HepG2 (cell line): ENCODE measurements around the gene MLH1. TPM values are rescaled to one million over a fixed set of nuclear protein-coding genes. Genes with fewer than 3 reads are reported as not detected.

ENCODE experiments used
- ELF4 ChIP-seq: sonication (generic); formaldehyde crosslinking; IDR thresholded peaks from 2 replicates; pipeline ENCODE4 v1.5.0; 2020; ENCODE audit warnings: missing genetic modification reagents, mild to moderate bottlenecking, moderate library complexity, borderline replicate concordance
- HOXA3 ChIP-seq: sonication (generic); formaldehyde crosslinking; IDR thresholded peaks from 2 replicates; pipeline ENCODE4 v1.5.0; 2020; ENCODE audit warnings: missing genetic modification reagents
- HOXA7 ChIP-seq: sonication (generic); formaldehyde crosslinking; IDR thresholded peaks from 2 replicates; pipeline ENCODE4 v1.8.1; 2022; ENCODE audit warnings: mild to moderate bottlenecking, missing genetic modification reagents, moderate library complexity
- IRF2 ChIP-seq: IDR thresholded peaks from 2 replicates; pipeline ENCODE4 v1.6.1; 2018; ENCODE audit warnings: missing genetic modification reagents, missing compliant biosample characterization
- KMT2B ChIP-seq: IDR thresholded peaks from 2 replicates; pipeline ENCODE4 v1.6.1; 2016; ENCODE audit warnings: missing genetic modification reagents, missing compliant biosample characterization
- RFXAP ChIP-seq: sonication (generic); formaldehyde crosslinking; IDR thresholded peaks from 2 replicates; pipeline ENCODE4 v1.4.0; 2020; ENCODE audit warnings: missing genetic modification reagents, borderline replicate concordance
- TBX2 ChIP-seq: sonication (generic); formaldehyde crosslinking; IDR thresholded peaks from 2 replicates; pipeline ENCODE4 v1.5.0; 2020; ENCODE audit warnings: missing genetic modification reagents, mild to moderate bottlenecking, borderline replicate concordance
- ZFP36L1 ChIP-seq: sonication (generic); formaldehyde crosslinking; IDR thresholded peaks from 2 replicates; pipeline ENCODE4 v1.8.0; 2022; ENCODE audit warnings: mild to moderate bottlenecking, missing genetic modification reagents, moderate library complexity
- ZNF430 ChIP-seq: sonication (generic); formaldehyde crosslinking; IDR thresholded peaks from 2 replicates; pipeline ENCODE4 v1.9.0; 2021; ENCODE audit warnings: mild to moderate bottlenecking, missing genetic modification reagents
- ZNF564 ChIP-seq: sonication (generic); formaldehyde crosslinking; IDR thresholded peaks from 2 replicates; pipeline ENCODE4 v1.8.1; 2023; ENCODE audit warnings: mild to moderate bottlenecking, missing genetic modification reagents
- ZNF720 ChIP-seq: sonication (generic); formaldehyde crosslinking; IDR thresholded peaks from 2 replicates; pipeline ENCODE4 v1.4.0; 2020; ENCODE audit warnings: missing genetic modification reagents
- ZNF850 ChIP-seq: sonication (generic); formaldehyde crosslinking; conservative IDR thresholded peaks from 2 replicates; pipeline ENCODE4 v1.9.0; 2021; ENCODE audit warnings: mild to moderate bottlenecking, missing genetic modification reagents
- ZSCAN22 ChIP-seq: sonication (generic); formaldehyde crosslinking; IDR thresholded peaks from 2 replicates; pipeline ENCODE4 v1.4.0; 2020; ENCODE audit warnings: mild to moderate bottlenecking, missing genetic modification reagents
- polyA plus RNA-seq, 8 experiments: library from polyadenylated mRNA; depleted of rRNA in 3 of 8; stranded (reverse) in 7 of 8; unstranded in 1 of 8; fragments of >200 nt; fragmentation: Illumina TruSeq in 4 of 8; extraction: Trizol in 4 of 8; gene quantifications; 2 replicates each; pipeline versions ENCODE4 v1.2.1 to v1.2.3, GENCODE V29; 2011 to 2016; ENCODE audit warnings: low read depth in 4 of 8, missing spikeins in 1 of 8, mixed read lengths in 1 of 8; ENCODE audit not compliant: insufficient read depth in 1 of 8
- total RNA-seq, 5 experiments: library from RNA; depleted of rRNA; stranded (reverse); fragments of >200 nt; fragmentation: Illumina TruSeq; extraction: Trizol; gene quantifications; 2 replicates each; pipeline ENCODE4 v1.2.3, GENCODE V29; 2016; ENCODE audit warnings: low read depth in 1 of 5
- TF ChIP-seq, protein P1 (sequence below): IDR thresholded peaks from 2 replicates; pipeline ENCODE4 v1.6.1; 2012; ENCODE audit warnings: low read length, improper control_type of control experiment
- TF ChIP-seq, protein P2 (sequence below): sonication (generic); formaldehyde crosslinking; conservative IDR thresholded peaks from 2 replicates; pipeline ENCODE4 v1.4.0; 2020; ENCODE audit warnings: mild to moderate bottlenecking, missing genetic modification reagents, moderate library complexity
- TF ChIP-seq, protein P3 (sequence below): sonication (generic); formaldehyde crosslinking; IDR thresholded peaks from 2 replicates; pipeline ENCODE4 v1.5.0; 2020; ENCODE audit warnings: mild to moderate bottlenecking, missing genetic modification reagents
- TF ChIP-seq, protein P4 (sequence below): sonication (generic); formaldehyde crosslinking; IDR thresholded peaks from 2 replicates; pipeline ENCODE4 v1.8.0; 2022; ENCODE audit warnings: missing genetic modification reagents, low read depth, mild to moderate bottlenecking, borderline replicate concordance

MLH1 gene
- total and polyA plus RNA-seq, 2 of the 13 experiments (the other 11 are each of a cell fraction or from before 2014, with no cell fraction given): 29.5 to 70.8 TPM

DNA sequence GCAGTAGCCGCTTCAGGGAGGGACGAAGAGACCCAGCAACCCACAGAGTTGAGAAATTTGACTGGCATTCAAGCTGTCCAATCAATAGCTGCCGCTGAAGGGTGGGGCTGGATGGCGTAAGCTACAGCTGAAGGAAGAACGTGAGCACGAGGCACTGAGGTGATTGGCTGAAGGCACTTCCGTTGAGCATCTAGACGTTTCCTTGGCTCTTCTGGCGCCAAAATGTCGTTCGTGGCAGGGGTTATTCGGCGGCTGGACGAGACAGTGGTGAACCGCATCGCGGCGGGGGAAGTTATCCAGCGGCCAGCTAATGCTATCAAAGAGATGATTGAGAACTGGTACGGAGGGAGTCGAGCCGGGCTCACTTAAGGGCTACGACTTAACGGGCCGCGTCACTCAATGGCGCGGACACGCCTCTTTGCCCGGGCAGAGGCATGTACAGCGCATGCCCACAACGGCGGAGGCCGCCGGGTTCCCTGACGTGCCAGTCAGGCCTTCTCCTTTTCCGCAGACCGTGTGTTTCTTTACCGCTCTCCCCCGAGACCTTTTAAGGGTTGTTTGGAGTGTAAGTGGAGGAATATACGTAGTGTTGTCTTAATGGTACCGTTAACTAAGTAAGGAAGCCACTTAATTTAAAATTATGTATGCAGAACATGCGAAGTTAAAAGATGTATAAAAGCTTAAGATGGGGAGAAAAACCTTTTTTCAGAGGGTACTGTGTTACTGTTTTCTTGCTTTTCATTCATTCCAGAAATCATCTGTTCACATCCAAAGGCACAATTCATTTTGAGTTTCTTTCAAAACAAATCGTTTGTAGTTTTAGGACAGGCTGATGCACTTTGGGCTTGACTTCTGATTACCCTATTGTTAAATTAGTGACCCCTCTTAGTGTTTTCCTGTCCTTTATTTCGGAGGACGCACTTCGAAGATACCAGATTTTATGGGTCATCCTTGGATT is at the start of gene MLH1 (continued):
- TF ChIP-seq, protein P1, sequence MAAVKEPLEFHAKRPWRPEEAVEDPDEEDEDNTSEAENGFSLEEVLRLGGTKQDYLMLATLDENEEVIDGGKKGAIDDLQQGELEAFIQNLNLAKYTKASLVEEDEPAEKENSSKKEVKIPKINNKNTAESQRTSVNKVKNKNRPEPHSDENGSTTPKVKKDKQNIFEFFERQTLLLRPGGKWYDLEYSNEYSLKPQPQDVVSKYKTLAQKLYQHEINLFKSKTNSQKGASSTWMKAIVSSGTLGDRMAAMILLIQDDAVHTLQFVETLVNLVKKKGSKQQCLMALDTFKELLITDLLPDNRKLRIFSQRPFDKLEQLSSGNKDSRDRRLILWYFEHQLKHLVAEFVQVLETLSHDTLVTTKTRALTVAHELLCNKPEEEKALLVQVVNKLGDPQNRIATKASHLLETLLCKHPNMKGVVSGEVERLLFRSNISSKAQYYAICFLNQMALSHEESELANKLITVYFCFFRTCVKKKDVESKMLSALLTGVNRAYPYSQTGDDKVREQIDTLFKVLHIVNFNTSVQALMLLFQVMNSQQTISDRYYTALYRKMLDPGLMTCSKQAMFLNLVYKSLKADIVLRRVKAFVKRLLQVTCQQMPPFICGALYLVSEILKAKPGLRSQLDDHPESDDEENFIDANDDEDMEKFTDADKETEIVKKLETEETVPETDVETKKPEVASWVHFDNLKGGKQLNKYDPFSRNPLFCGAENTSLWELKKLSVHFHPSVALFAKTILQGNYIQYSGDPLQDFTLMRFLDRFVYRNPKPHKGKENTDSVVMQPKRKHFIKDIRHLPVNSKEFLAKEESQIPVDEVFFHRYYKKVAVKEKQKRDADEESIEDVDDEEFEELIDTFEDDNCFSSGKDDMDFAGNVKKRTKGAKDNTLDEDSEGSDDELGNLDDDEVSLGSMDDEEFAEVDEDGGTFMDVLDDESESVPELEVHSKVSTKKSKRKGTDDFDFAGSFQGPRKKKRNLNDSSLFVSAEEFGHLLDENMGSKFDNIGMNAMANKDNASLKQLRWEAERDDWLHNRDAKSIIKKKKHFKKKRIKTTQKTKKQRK: no peak; the same call in 1 of the 2 replicates
- peak; percentile 79 for TF ChIP-seq KMT2B (CRISPR knock-in tag)
- TF ChIP-seq ELF4 (CRISPR knock-in tag): 0 out of 2 replicates have a peak, but pooled peaks have one; percentile 8
- TF ChIP-seq ZNF720 (CRISPR knock-in tag): no peak
- TF ChIP-seq ZFP36L1 (CRISPR knock-in tag): peak; percentile 86; the same call in 1 of the 2 replicates
- TF ChIP-seq TBX2 (CRISPR knock-in tag): peak; percentile 44; the same call in 1 of the 2 replicates
- no peak for TF ChIP-seq HOXA7
- no peak for TF ChIP-seq IRF2 (CRISPR knock-in tag)
- TF ChIP-seq, protein P2, sequence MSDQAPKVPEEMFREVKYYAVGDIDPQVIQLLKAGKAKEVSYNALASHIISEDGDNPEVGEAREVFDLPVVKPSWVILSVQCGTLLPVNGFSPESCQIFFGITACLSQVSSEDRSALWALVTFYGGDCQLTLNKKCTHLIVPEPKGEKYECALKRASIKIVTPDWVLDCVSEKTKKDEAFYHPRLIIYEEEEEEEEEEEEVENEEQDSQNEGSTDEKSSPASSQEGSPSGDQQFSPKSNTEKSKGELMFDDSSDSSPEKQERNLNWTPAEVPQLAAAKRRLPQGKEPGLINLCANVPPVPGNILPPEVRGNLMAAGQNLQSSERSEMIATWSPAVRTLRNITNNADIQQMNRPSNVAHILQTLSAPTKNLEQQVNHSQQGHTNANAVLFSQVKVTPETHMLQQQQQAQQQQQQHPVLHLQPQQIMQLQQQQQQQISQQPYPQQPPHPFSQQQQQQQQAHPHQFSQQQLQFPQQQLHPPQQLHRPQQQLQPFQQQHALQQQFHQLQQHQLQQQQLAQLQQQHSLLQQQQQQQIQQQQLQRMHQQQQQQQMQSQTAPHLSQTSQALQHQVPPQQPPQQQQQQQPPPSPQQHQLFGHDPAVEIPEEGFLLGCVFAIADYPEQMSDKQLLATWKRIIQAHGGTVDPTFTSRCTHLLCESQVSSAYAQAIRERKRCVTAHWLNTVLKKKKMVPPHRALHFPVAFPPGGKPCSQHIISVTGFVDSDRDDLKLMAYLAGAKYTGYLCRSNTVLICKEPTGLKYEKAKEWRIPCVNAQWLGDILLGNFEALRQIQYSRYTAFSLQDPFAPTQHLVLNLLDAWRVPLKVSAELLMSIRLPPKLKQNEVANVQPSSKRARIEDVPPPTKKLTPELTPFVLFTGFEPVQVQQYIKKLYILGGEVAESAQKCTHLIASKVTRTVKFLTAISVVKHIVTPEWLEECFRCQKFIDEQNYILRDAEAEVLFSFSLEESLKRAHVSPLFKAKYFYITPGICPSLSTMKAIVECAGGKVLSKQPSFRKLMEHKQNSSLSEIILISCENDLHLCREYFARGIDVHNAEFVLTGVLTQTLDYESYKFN (CRISPR knock-in tag): 0 out of 2 replicates have a peak, but pooled peaks have one; percentile 12
- TF ChIP-seq ZNF850 (CRISPR knock-in tag): no peak
- TF ChIP-seq, protein P3, sequence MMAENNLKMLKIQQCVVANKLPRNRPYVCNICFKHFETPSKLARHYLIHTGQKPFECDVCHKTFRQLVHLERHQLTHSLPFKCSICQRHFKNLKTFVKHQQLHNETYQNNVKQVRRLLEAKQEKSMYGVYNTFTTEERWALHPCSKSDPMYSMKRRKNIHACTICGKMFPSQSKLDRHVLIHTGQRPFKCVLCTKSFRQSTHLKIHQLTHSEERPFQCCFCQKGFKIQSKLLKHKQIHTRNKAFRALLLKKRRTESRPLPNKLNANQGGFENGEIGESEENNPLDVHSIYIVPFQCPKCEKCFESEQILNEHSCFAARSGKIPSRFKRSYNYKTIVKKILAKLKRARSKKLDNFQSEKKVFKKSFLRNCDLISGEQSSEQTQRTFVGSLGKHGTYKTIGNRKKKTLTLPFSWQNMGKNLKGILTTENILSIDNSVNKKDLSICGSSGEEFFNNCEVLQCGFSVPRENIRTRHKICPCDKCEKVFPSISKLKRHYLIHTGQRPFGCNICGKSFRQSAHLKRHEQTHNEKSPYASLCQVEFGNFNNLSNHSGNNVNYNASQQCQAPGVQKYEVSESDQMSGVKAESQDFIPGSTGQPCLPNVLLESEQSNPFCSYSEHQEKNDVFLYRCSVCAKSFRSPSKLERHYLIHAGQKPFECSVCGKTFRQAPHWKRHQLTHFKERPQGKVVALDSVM (CRISPR knock-in tag): peak; percentile 50; the same call in 1 of the 2 replicates
- TF ChIP-seq ZNF564 (CRISPR knock-in tag): peak; percentile 68; the same call in 1 of the 2 replicates
- TF ChIP-seq RFXAP (CRISPR knock-in tag): peak; percentile 95
- 0 out of 2 replicates have a peak, but pooled peaks have one; percentile 9 for TF ChIP-seq ZNF430
- peak; percentile 96 for TF ChIP-seq HOXA3 (CRISPR knock-in tag)
- TF ChIP-seq, protein P4, sequence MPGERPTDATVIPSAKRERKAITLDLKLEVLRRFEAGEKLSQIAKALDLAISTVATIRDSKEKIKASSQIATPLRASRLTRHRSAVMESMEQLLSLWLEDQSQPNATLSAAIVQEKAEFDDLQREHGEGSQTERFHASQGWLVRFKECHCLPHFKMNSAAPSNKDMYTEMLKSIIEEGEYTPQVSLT (CRISPR knock-in tag): no peak
- no peak for TF ChIP-seq ZSCAN22 (CRISPR knock-in tag)
